Coronary artery (tissue), 2 donors: ENCODE results near the gene SYTL2.

Experiments
- DNase-seq: peaks from one replicate; pipeline ENCODE4 v3.0.0-alpha.2; 2017; ENCODE audit warnings: low spot score
- H3K27ac ChIP-seq, 2 donors: fragments of 200-600 bp; sonication (generic); one replicate each; pipeline ENCODE4 v1.5.1; 2016 to 2019
- H3K4me3 ChIP-seq: fragments of 200-600 bp; sonication (generic); 2 replicates; pipeline ENCODE4 v1.5.1; 2016; ENCODE audit warnings: mild to moderate bottlenecking, moderate library complexity
- TF ChIP-seq, protein P1 (sequence below): fragments of 200-600 bp; sonication (generic); IDR thresholded peaks from one replicate; pipeline ENCODE4 v1.5.1; 2019; ENCODE audit warnings: antibody characterized with exemption

Gene SYTL2

DNA sequence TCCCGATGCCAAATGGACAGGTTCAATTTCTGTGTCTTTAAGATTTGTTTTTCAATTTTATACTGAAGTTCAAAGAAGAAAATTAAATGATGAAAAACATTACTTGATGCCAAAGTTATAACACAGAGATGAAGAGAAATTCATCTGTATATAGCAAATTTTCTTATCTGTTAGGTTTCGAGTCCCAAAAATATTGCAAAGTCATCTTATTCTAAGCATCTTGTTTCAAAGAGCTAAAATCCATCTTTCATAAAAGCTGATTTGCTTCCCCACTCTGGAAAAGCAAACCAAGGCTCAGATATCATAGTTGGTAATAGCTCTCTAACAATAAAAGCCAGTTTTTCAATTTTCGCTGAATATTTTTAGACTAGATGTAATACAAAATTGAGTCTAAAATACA is 106.0 kb downstream of the SYTL2 start:
- Histone ChIP-seq H3K27ac (peak overlapping the region in 1 of 2 donors; percentile 12), H3K4me3 (no peak overlapping the region)
- no peak for DNase-seq
- TF ChIP-seq, protein P1, sequence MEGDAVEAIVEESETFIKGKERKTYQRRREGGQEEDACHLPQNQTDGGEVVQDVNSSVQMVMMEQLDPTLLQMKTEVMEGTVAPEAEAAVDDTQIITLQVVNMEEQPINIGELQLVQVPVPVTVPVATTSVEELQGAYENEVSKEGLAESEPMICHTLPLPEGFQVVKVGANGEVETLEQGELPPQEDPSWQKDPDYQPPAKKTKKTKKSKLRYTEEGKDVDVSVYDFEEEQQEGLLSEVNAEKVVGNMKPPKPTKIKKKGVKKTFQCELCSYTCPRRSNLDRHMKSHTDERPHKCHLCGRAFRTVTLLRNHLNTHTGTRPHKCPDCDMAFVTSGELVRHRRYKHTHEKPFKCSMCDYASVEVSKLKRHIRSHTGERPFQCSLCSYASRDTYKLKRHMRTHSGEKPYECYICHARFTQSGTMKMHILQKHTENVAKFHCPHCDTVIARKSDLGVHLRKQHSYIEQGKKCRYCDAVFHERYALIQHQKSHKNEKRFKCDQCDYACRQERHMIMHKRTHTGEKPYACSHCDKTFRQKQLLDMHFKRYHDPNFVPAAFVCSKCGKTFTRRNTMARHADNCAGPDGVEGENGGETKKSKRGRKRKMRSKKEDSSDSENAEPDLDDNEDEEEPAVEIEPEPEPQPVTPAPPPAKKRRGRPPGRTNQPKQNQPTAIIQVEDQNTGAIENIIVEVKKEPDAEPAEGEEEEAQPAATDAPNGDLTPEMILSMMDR = no peak

DNA sequence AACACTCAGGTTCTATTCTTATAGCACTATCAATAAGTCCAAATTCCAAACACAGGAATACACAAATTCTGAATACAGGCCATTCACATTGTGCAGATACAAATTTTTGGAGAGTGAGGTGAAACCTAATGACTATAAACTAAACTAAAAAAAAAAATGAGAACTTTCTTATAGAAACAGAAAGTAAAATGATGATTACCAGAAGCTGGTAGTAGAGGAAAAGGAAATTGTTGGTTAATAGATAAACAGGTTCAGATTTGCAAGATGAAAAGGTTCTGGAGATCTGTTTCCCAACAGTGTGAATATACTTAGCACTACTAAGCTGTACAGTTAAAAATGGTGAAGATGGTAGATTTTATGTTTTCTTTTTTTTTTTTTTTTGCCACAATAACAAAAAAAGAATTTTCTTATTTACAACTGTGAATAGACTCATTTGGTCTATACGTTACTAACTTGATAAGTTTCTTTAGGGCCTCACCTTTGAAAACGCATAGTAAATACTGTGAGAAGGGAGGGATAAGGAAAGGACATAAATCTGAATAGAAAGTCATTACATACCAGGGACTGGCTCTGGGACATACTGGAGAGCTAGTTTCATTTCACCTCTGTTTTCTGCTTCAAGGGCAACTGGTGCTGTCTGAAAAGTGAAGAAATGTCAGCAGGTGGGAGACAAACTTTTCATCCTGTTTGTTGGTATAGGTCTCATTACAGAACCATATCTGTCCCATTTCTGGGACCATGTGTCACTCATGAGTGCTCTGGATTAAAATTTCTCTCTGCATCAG is 110.8 kb downstream of the SYTL2 start:
- no peak overlapping the region for H3K27ac ChIP-seq
- no peak for DNase-seq
- H3K4me3 ChIP-seq = no peak overlapping the region
- TF ChIP-seq, protein P1 = no peak

DNA sequence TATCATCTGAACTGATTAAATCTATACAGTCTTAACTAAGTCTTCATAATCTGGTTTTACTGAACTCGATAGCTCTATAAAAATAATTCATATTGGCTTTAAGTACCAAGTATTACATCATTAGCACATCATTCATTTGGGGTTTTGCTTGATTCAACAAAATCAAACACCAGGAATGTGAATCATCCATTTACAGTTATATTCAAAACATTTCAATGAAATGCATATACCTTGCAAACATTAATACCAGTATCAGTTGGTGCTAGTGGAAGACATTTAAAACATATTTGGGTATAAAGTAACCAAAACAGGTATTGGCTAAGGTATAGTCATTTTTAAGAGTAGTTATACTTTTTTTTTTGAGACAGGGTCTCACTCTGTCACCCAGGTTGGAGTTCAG is 112.7 kb downstream of the SYTL2 start:
- Histone ChIP-seq H3K4me3 (no peak overlapping the region), H3K27ac (no peak overlapping the region)
- DNase-seq = no peak
- TF ChIP-seq, protein P1 = no peak

DNA sequence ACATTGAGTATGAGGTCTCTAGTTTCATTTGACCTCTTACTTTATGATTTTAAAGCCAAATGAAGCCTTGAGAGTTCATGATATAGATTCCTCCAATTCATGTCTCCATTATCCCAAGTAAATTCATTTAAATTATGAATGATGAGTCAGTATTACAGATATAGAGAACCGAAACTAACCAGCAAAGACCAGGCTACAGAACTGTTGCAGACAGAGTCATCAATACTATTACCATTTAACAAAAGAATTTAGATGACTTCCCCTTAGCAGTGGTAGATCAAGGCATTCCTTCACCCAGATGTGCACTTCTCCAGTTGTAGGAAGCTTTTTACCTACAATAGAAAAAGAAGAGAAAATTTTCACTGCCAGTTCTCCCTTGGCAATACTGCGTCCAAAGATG is 113.2 kb downstream of the SYTL2 start:
- TF ChIP-seq, protein P1 = no peak
- Histone ChIP-seq H3K27ac (no peak overlapping the region), H3K4me3 (no peak overlapping the region)
- no peak for DNase-seq

DNA sequence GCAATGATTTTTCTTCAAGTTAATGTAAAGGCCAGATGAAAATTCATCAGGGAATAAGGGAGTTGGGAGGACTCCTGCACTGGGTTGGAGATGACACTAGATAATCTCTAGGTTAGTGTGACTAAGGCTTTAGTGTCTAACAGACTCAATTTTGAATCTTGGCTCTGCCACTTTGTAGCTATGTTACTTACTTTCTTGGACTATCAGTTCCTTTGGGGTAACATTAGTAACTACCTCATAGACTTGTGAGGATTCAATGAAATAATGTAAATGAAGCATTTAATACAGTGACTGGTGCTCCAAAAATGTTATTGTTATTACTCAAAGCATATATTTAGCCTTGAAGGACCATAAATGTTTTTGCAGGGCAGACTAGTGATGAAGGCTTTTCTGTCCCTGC is 115.4 kb downstream of the SYTL2 start:
- Histone ChIP-seq H3K27ac (no peak overlapping the region), H3K4me3 (no peak overlapping the region)
- DNase-seq = no peak
- TF ChIP-seq, protein P1 = no peak

DNA sequence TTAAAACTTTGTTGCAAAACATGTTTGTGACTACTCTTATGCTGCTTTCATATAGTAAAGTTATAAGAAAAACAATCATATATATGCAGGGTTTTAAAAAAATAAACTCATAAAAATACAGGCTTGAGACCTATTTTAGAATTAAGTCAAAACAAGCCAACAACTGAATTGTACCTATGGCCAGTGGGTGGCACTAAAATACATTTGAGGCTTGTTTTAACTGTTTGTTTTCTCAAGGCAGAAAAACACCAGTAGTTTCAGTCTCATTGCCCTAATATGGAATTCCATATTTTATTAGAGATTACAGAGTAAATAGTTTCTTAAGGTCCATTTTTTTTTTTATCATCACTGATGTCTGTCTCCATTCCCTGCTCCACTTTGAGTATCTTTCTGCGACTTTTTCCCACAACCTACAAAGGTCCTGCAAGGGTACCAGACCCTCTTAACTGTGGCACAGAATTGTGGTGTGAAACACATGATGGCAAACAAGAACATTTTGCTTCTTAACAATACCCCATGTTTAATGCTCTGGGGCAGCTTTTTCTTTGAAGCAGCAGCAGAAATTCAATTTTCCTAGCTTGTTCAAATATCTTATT is 116.5 kb downstream of the SYTL2 start:
- no peak for DNase-seq
- H3K27ac ChIP-seq = no peak overlapping the region
- TF ChIP-seq, protein P1 = peak; percentile 40

More for the DNA sequence above, 116.5 kb downstream of the SYTL2 start:
- no peak overlapping the region for H3K4me3 ChIP-seq
